GM12891 (cell line): ENCODE measurements around the gene MYO7B.

Experiments used
- POLR2A ChIP-seq: IDR thresholded peaks from 2 replicates; pipeline ENCODE4 v1.6.1; 2011; ENCODE audit warnings: low read depth, low read length, control low read depth
- POLR2AphosphoS5 ChIP-seq: IDR thresholded peaks from 2 replicates; pipeline ENCODE4 v1.6.1; 2011; ENCODE audit warnings: low read depth, low read length, control low read depth
- TAF1 ChIP-seq: IDR thresholded peaks from 2 replicates; pipeline ENCODE4 v1.6.1; 2011; ENCODE audit warnings: low read depth, low read length, control low read depth

DNA sequence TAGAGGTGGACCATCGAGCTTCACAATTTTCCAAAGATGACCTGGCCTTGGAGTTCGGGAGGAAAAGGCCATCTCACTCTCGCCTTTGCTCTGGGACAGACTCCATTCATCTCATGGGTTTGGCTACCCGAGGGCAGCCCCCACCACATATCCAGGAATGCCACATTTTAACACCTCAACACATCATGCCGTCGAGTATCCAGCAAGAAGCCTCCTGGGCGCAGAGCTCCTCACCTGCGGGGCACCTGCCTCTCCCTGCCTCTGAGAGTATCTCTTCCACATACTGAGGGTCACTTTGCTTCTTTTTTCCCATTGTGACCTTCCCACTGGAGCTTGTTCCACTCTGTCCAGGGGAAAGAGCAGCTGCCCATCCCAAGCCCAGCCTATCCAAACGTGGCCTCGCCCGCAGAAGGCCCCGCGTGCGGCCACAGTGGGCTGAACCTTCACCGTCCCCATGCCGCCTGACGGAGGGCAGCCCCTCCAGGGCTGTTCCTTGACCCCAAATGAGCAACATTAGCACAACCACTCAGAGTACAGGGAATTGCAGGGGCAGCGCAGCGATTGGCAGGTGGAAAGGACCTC, 145.3 kb downstream of the MYO7B start:
- TF ChIP-seq POLR2A (no peak), POLR2AphosphoS5 (no peak), TAF1 (no peak)
